ENCODE results near the gene CATSPER3. TPM values are rescaled to one million over a fixed set of nuclear protein-coding genes. Genes with fewer than 3 reads are reported as not detected.

CATSPER3 gene
- total RNA-seq, 1 donor from 2014 or later: 0.39 TPM

DNA sequence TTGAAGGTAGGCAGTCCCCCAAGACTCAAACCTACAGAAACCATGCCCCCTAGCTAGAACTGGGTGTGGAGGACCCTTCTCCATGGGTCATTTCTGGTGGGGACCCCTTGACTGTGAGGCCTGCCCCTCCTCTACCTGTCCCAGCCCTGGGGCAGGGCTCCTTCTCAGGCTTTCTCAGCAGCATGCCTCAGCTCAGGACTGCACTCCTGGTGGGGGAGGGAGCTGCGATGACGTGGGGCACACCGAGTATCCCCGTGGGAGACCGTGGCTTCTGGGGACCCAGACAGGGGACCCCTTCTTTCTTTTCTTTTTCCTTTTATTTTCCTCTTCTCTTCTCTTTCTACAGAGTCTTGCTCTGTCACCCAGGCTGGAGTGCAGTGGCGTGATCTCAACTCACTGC is 93.3 kb downstream of the CATSPER3 start:
- Mint-ChIP-seq H3K27me3 (ENCODE audit: low read depth, unreplicated experiment) (peaks cover 85% of the 10 kb centered on the region), H3K4me3 (ENCODE audit: unreplicated experiment) (no peak overlapping the region), H3K9me3 (ENCODE audit: unreplicated experiment) (peaks cover 6% of the 10 kb centered on the region), H3K4me1 (ENCODE audit: low read depth, unreplicated experiment) (peaks cover 6% of the 10 kb centered on the region), H3K36me3 (ENCODE audit: low read depth, unreplicated experiment) (no peaks in the 10 kb centered on the region), H3K27ac (ENCODE audit: unreplicated experiment) (no peak overlapping the region)
- Histone ChIP-seq H3K79me2 (ENCODE audit: insufficient read depth, low read length) (no peaks in the 10 kb centered on the region), H3K36me3 (ENCODE audit: insufficient read depth, low read length) (no peaks in the 10 kb centered on the region), H3K27me3 (ENCODE audit: insufficient read depth, low read length) (peaks cover 15% of the 10 kb centered on the region), H3K9ac (ENCODE audit: low read length) (no peak overlapping the region), H3K9me3 (ENCODE audit: insufficient read depth, low read depth, low read length) (no peaks in the 10 kb centered on the region), H3K4me2 (ENCODE audit: low read length) (no peak overlapping the region), H3K4me1 (ENCODE audit: insufficient read depth, low read length) (no peaks in the 10 kb centered on the region), H2AFZ (ENCODE audit: low read depth, low read length) (no peak overlapping the region), H3K27ac (ENCODE audit: low read depth, low read length) (no peak overlapping the region), H3K4me3 (ENCODE audit: insufficient read depth, low read depth, low read length) (no peak overlapping the region), H4K20me1 (ENCODE audit: insufficient read depth, low read length) (no peaks in the 10 kb centered on the region)
- FAIRE-seq (no peak), DNase-seq (ENCODE audit: low read depth) (no peak)
- TF ChIP-seq EZH2 (IDR thresholded peaks at IDR 0.05; ENCODE audit: insufficient read depth, low read length): no peak
- TF ChIP-seq, protein P1, sequence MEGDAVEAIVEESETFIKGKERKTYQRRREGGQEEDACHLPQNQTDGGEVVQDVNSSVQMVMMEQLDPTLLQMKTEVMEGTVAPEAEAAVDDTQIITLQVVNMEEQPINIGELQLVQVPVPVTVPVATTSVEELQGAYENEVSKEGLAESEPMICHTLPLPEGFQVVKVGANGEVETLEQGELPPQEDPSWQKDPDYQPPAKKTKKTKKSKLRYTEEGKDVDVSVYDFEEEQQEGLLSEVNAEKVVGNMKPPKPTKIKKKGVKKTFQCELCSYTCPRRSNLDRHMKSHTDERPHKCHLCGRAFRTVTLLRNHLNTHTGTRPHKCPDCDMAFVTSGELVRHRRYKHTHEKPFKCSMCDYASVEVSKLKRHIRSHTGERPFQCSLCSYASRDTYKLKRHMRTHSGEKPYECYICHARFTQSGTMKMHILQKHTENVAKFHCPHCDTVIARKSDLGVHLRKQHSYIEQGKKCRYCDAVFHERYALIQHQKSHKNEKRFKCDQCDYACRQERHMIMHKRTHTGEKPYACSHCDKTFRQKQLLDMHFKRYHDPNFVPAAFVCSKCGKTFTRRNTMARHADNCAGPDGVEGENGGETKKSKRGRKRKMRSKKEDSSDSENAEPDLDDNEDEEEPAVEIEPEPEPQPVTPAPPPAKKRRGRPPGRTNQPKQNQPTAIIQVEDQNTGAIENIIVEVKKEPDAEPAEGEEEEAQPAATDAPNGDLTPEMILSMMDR (IDR thresholded peaks at IDR 0.05; ENCODE audit: insufficient read depth, low read depth, low read length): no peak

Small RNAs within 50 kb of the gene (microRNA-seq; reads per million reads assigned to microRNA genes)
- not detected for gene MIR4461

Other genes starting within 250 kb of the CATSPER3 start
- 25.7 and 27.7 TPM in 2 replicates for gene CAMLG, start 229.4 kb upstream of the CATSPER3 start, total RNA-seq
- 43.6 and 46.2 TPM in 2 replicates for gene DDX46, start 209.1 kb upstream of the CATSPER3 start, total RNA-seq
- gene C5orf24, start 121.9 kb upstream of the CATSPER3 start, total RNA-seq: 88.4 and 96.9 TPM in 2 replicates
- 65.6 and 72.9 TPM in 2 replicates for gene TXNDC15, start 93.5 kb upstream of the CATSPER3 start, total RNA-seq
- 9.9 and 10.2 TPM in 2 replicates for gene PCBD2, start 62.8 kb upstream of the CATSPER3 start, total RNA-seq
- 0.52 TPM in 1 of 2 replicates, not detected in the other for gene PITX1, start 66.3 kb downstream of the CATSPER3 start, total RNA-seq

Data from astrocyte (in vitro differentiated cells and primary cell).